Stimulated activated CD8-positive, alpha-beta memory T cell treated with anti-CD3 and anti-CD28 coated beads, Interleukin-4, amount 100 ng/mL, for 48 hours (primary cell): ENCODE data around the gene RPL10.

Experiments used
- DNase-seq: peaks from one replicate; pipeline ENCODE4 v3.0.0-alpha.2; 2020

RPL10 gene

DNA sequence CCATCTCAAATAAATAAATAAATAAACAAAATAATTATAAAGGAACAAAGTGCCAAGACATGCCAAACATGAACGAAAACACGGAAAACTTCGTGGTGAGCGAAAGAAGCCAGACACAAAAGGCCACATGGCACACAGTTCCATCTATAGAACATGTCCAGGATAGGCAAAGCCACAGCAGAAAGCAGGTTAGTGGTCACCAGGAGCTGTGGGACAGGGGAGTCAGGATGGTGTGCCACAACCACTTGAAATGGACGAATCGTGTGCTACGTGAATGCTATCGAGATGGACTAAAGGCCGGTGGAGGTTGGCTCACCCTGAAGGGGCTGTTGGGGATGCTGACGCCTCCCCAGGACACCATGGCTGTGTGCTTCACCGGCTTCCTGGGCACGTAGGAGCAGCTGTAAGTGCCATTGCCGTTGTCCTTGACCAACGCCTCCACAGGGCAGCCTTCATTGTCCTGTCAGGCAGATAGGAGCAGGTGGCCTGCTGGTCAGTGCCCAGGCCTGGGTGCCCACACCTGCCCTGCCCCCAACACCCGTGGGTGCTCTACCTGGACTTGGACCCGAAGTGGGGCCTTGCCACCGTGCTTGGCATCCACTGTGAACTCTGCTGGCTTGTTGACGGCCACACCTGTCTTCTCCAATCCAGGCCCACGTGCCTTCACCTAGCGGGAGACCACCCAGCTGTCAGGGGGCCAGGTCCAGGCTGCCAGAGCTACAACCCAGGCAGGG is 34.3 kb upstream of the RPL10 start:
- no peak for DNase-seq

DNA sequence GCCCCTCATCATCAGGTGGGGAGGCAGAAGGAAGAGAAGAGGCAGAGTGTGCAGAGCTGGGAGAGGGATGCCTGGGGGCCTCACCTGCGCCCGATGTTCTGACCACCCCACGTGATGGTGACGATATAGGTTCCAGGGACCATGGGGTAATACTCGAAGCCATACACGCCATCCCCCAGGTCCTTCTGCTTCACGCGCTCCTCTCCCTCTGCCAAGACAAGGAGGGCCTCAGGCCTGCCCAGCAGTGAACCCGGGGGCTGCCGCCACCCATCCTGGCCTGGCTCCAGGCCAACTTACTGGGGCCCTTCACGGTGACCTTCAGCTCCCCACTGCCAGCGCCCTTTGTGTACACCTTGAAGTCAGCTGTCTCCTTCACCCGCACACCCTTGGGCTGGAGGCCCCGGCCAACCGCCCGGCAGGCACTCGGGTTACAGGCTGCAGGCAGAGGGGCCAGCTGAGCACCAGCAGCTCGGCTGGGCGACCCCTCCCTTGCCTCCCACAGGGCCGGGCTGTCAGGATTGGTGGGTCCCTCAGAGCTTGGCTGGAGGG is 33.1 kb upstream of the RPL10 start:
- no peak for DNase-seq

- no peak for DNase-seq
Observed at GRCh38 chrX:154365997-154366665, 32.0 kb upstream of the RPL10 start.

- DNase-seq = no peak
Observed at GRCh38 chrX:154366666-154367055, 31.5 kb upstream of the RPL10 start.

DNA sequence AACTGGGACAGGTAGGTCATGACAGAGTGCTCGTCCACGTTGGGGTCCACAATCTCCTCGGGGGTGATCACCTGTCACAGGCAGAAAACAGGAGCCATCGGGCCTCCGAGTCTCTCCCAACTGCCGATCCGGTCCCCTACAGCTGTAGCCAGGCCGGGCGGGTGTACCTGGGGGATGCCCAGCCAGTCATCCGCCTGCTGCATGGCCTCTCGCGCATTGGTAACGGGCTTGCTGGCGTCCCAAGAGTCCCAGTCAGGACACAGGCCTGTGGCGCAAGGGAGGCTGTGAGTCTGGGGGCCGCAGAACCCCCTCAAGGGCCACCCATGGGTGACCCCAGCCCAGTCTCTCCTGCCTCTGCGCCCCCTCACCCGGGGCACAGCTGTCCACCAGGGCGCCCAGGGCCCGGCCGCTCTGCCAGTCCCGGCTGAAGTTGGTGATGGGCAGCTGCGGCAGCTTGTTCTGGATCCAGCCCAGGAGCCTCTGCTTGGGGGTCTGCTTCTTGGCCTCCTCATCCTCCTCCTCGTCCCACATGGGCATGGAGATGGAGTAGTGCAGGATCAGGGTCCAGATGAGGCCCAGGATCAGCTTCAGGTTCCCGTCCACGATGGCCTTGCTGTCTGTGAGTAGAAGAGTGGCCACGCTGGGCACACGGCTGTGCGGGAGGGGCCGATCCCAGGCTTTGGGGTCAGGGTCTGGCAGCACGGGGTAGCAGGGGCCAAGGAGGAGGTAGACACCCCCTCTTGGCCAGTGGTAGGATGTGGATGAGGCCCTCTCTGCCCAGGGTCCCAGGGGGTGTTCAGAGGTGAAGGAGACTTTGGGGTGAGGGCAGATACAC is 30.5 kb upstream of the RPL10 start:
- no peak for DNase-seq

DNA sequence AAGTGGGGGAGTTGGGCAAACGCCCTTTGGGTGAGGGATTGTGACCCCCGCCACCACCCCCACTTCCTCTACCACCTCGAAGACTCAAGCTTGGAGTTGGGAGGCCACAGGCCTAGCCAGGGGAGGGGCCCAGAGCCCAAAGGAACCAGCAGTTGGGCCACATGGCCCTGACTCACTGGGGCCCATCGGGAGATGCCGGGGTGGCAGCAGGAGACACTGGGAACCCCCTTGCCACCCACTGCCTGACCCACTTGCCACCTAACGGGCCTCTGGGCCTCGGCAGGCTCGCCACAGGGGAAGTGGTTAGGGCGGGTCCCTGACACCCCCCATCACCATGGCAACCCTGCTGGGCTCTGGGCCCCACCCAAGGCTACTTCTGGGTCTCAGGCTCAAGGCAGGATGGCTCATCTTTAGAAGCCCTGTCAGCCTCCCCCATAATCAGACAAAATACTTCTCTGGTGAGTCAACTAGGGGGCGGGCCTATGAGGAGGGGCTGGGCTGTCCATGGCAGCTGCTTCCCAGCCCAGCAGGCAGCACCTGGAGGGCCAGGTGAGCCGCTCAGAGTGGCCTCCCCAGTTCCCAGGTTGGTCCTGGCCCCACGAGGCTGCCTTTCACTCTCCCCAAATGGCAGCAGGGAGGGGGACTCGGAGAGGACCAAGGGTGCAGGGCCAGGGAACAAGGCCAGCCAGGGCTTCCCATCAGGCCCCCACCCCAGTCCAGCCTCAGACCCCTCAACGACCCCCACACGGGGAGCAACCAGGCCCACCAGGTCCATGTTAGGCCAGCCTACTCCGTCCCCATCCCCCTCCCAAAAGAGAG is 29.3 kb upstream of the RPL10 start:
- DNase-seq = peak; percentile 93

GRCh38 chrX:154369449-154370299 is 28.5 kb upstream of the RPL10 start:
- peak; percentile 80 for DNase-seq

- DNase-seq = no peak
Observed at GRCh38 chrX:154370300-154371016, 27.7 kb upstream of the RPL10 start.

GRCh38 chrX:154371017-154371788 is 27.0 kb upstream of the RPL10 start:
- peak; percentile 91 for DNase-seq

DNA sequence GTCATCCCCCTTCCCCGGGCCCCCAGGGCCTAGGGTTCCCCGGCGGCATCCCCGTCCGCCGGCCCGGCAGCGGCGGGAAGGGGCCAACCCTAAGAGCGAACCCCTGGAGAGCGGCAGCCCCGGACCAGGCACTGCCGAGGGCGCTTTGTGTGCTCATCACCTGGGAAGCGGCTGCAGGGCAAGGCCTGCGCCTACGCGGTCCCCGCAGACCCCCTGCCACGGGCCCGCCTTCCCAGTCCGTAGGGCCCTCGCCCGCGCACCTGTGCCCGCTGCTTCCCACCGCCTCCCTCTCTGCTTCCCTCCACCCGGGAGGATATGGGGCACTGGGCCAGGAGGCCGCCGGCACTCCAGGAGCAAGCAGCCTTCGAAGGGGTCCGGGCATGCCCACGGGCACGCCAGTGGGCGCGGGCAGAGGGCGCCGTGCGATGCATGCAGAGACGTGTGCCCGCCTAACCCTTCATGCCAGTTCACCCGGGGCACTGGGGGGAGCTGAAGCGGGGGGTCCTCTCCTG is 26.3 kb upstream of the RPL10 start:
- DNase-seq = no peak

- DNase-seq = peak; percentile 62
Observed at GRCh38 chrX:154372612-154373022, 25.6 kb upstream of the RPL10 start.

- DNase-seq = no peak
Observed at GRCh38 chrX:154373340-154374306, 24.6 kb upstream of the RPL10 start.

- peak; percentile 57 for DNase-seq
Observed at GRCh38 chrX:154374313-154375155, 23.6 kb upstream of the RPL10 start, which contains the start of gene FLNA. Gene FLNA, minus strand, starts transcription at chrX:154374634. Its CDS starts 3,389 bp downstream, at chrX:154371245.

GRCh38 chrX:154375156-154375504 is 23.0 kb upstream of the RPL10 start:
- no peak for DNase-seq

GRCh38 chrX:154376774-154377173 is 21.4 kb upstream of the RPL10 start:
- DNase-seq = no peak

DNA sequence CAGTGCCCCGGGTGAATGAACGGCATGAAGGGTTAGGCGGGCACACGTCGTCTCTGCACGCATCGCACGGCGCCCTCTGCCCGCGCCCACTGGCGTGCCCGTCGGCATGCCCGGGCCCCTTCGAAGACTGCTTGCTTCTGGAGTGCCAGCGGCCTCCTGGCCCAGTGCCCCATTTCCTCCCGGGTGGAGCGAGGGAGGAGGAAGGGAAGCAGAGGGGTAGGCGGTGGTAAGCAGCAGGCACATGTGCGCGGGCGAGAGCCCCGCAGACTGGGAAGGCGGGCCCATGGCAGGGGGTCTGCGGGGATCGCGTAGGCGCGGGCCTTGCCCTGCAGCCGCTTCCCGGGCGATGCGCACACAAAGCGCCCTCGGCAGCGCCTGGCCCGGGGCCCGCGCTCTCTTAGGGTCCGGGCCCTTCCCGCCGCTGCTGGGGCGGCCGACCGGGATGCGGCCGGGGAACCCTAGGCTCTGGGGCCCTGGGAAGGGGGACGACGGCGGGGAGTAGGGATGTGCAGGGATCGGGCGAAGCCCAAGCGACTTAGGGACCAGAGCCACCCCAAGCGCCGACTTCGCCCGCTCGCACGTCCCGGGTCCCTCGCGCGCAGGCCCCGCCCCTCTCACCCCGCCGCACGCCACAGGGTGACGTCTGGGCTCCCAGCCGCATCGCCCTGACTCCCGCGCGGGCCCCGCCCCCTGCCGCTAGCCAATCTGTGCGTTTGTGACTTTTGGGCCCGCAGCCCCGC is 19.9 kb upstream of the RPL10 start:
- DNase-seq = peak; percentile 94
